HUES6 (cell line): ENCODE measurements around the gene GNB4.

Source experiments
- H3K27ac ChIP-seq: 2 replicates; pipeline ENCODE4 v1.7.0; 2013; ENCODE audit warnings: low read depth, mild to moderate bottlenecking, low read length, inconsistent platforms
- H3K27me3 ChIP-seq: 2 replicates; pipeline ENCODE4 v1.6.1; 2013; ENCODE audit warnings: low read length; ENCODE audit not compliant: control insufficient read depth, insufficient read depth
- H3K36me3 ChIP-seq: 2 replicates; pipeline ENCODE4 v1.6.1; 2013; ENCODE audit warnings: low read length; ENCODE audit not compliant: control insufficient read depth, insufficient read depth
- H3K4me1 ChIP-seq: 2 replicates; pipeline ENCODE4 v1.6.1; 2013; ENCODE audit warnings: low read length; ENCODE audit not compliant: control insufficient read depth, insufficient read depth
- H3K4me3 ChIP-seq: 2 replicates; pipeline ENCODE4 v1.5.1; 2013; ENCODE audit warnings: low read depth, low read length
- H3K9ac ChIP-seq: one replicate; pipeline ENCODE4 v1.6.1; 2013; ENCODE audit warnings: mild to moderate bottlenecking, low read length
- H3K9me3 ChIP-seq: 2 replicates; pipeline ENCODE4 v1.6.1; 2013; ENCODE audit warnings: low read depth, low read length; ENCODE audit not compliant: control insufficient read depth, insufficient read depth

GNB4 gene

DNA sequence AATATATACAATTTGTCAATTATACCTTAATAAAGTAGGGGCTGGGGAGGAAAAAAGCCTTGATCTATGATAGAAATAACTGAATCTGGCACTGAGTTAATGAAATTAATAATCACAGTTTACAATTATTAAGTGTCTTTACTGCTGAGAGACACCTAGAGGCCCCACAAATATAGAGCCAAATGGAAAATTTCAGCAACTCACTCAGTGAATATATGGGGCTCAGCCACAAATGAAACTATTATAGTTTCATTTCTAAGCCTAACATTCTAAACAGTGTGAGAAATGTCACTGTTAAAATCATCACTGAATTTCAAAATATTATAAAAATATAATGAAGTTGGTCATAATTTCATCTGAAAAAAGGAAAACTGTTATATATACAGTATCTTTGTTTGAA is 40.3 kb downstream of the GNB4 start:
- Histone ChIP-seq H3K9ac (no peak overlapping the region), H3K4me1 (no peaks in the 10 kb centered on the region), H3K36me3 (peaks cover 16% of the 10 kb centered on the region)

DNA sequence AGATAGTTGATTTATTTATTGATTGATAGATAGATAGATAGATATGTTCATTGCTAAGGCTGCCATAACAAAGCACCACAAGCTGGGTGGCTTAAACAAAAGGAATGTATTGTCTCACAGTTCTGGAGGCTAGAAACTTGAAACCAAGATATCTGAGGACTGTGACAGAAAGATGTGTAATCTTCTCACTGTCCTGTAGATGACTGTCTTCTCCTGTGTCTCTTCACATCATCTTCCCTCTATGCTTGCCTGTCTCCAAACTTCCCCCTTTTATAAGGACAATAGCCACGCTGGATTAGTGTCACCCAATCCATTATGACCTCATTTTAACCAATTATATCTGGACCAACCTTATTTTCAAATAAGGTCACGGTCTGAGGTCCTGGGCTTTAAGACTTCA is 40.9 kb downstream of the GNB4 start:
- H3K27ac ChIP-seq = no peak overlapping the region
- no peaks in the 10 kb centered on the region; the same call in 1 of the 2 replicates for H3K4me1 ChIP-seq
- H3K9me3 ChIP-seq = no peaks in the 10 kb centered on the region
- no peak overlapping the region for H3K4me3 ChIP-seq
- H3K36me3 ChIP-seq = peaks cover 16% of the 10 kb centered on the region
- H3K27me3 ChIP-seq = no peaks in the 10 kb centered on the region
- H3K9ac ChIP-seq = no peak overlapping the region

More for the DNA sequence above, 40.3 kb downstream of the GNB4 start:
- H3K4me3 ChIP-seq = no peak overlapping the region
- H3K27me3 ChIP-seq = no peaks in the 10 kb centered on the region
- no peaks in the 10 kb centered on the region for H3K9me3 ChIP-seq
- H3K27ac ChIP-seq = no peak overlapping the region

DNA sequence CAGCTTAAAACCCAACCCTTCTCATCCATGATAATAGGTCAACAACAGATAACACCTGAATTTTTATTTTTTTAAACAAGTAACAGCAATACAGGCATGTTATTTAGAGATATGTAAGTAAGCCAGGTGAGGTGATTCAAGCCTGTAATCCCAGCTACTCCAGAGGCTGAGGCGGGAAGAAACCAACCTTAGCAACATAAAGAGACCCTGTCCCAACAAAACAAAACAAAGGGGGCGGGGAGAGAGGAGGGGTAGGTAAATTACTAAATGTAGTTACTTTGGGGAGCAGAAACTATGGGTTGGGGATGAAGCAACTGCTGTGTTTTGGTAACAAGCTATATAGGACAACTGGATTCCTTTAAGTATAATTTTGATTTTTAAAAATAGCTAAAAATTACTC is 47.0 kb downstream of the GNB4 start:
- Histone ChIP-seq H3K4me1 (peaks cover 20% of the 10 kb centered on the region), H3K27me3 (no peaks in the 10 kb centered on the region), H3K4me3 (no peak overlapping the region), H3K36me3 (peaks cover 23% of the 10 kb centered on the region), H3K9me3 (no peaks in the 10 kb centered on the region), H3K27ac (no peak overlapping the region; the same call in 1 of the 2 replicates), H3K9ac (no peak overlapping the region)

DNA sequence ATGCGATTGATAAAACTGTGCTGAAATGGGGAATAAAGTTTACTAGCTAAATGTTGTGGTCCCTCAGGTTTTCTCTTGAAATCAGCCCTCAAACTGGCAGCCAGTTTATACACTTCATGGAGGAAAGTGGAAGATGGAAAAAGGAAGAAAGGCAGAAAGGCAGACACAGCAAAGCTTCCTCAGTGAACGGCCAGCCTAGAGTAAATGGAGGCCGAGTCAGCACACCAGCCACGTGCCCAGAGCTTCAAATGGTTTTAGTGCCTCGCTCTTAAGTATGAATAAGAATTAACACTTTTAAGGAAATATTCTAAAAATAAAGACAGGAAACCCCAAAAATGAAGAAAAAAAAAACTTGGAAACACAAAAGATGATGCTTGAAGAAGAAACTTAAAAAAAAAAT is 48.3 kb downstream of the GNB4 start:
- Histone ChIP-seq H3K9ac (no peak overlapping the region), H3K27me3 (no peaks in the 10 kb centered on the region), H3K4me1 (peaks cover 20% of the 10 kb centered on the region), H3K27ac (no peak overlapping the region), H3K9me3 (no peaks in the 10 kb centered on the region), H3K36me3 (peaks cover 23% of the 10 kb centered on the region), H3K4me3 (no peak overlapping the region)

DNA sequence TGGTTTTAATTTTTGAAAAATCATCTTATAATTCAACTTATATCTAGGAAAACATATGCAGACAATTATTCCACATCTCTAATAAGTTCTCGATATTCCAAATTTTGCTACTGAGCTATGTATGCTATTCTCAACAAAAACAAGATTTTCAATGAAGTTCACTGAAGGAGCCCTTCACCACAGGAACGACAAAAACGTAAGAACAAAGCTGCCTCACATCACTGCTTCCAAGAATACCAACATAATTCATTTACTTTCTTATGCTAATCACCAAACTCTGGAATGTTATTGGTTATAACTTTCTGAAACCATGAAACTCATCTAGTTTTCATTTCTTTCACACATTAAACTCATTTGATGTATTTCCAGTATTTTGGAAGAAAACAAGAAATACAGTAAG is 49.7 kb downstream of the GNB4 start:
- H3K27ac ChIP-seq = no peak overlapping the region
- no peak overlapping the region for H3K9ac ChIP-seq
- H3K4me3 ChIP-seq = no peak overlapping the region
- no peaks in the 10 kb centered on the region for H3K27me3 ChIP-seq
- H3K9me3 ChIP-seq = no peaks in the 10 kb centered on the region
- H3K36me3 ChIP-seq = peaks cover 28% of the 10 kb centered on the region
- H3K4me1 ChIP-seq = peaks cover 20% of the 10 kb centered on the region

DNA sequence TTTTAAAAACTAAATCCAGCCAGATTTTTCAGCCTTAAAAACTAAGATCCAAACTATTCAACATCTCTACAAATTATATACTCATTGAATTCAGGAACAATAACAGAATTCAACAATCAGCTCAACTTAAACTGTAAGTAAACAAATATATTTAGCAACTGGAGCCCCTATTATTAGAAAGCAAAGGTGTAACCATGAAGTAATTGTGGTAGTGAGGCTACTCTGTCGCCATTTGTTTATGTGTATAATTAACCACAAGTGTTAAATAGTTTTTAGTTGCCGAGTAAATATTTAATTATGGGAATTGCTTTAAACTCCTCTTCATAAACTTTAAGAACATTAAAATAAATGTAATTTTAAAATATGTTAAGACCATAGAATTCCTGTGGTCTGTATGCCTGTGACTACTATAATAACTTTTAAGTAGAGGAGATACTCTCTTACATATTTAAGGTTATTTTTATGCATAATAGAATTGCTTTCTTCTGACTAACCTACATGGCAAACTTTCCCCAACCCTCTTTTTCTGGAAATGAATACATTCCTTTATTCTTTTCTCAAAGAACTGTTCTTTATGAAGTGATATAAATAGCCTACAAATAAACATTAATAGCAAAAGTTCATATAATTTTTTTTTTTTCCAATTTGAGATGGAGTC is 52.6 kb downstream of the GNB4 start:
- peaks cover 7% of the 10 kb centered on the region for H3K4me1 ChIP-seq
- H3K4me3 ChIP-seq = no peak overlapping the region
- H3K36me3 ChIP-seq = peaks cover 37% of the 10 kb centered on the region
- no peak overlapping the region for H3K9ac ChIP-seq
- H3K27me3 ChIP-seq = no peaks in the 10 kb centered on the region
- H3K9me3 ChIP-seq = no peaks in the 10 kb centered on the region
- H3K27ac ChIP-seq = no peak overlapping the region

DNA sequence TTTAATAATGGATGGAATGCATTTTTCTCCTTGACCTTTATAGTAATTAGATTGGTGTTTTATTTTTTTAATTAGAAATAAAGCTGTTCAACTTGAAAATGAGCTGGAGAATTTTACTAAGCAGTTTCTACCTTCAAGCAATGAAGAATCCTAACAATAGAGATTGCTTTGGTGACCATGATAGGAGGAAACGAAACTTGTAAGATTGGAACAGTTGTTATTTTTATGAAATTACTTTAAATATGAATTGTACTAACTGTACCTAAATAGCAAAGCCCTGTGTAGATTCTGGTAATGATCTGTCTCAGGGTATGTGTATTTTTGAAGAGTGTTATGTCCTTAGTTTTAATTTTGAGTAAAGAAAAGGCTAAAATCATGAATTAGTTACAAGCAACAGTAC is 59.4 kb downstream of the GNB4 start:
- Histone ChIP-seq H3K27me3 (no peaks in the 10 kb centered on the region), H3K4me3 (no peak overlapping the region), H3K36me3 (peaks cover 51% of the 10 kb centered on the region), H3K4me1 (no peaks in the 10 kb centered on the region), H3K27ac (no peak overlapping the region), H3K9me3 (no peaks in the 10 kb centered on the region), H3K9ac (no peak overlapping the region)

DNA sequence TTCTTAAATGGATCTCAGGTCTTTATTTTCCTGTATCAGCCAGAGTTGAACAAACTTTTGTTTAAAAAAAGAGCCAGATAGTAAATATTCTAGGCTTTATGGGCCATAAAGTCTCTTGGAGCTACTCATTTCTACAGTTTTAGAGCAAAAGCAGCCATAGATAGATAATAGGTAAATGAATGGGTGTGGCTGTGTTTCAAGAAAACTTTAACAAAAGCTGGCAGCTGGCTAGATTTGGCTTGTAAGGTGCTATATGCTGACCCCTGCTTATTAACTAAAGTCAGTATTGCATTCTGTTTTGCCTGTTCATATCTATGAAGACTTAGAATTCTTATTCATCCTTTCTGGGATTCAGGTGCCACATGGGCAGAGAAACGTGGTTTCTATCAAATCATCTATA is 74.8 kb downstream of the GNB4 start:
- Histone ChIP-seq H3K36me3 (peaks cover 44% of the 10 kb centered on the region), H3K27ac (no peak overlapping the region), H3K9ac (no peak overlapping the region), H3K9me3 (no peaks in the 10 kb centered on the region), H3K4me3 (no peak overlapping the region), H3K27me3 (no peaks in the 10 kb centered on the region), H3K4me1 (no peaks in the 10 kb centered on the region)

DNA sequence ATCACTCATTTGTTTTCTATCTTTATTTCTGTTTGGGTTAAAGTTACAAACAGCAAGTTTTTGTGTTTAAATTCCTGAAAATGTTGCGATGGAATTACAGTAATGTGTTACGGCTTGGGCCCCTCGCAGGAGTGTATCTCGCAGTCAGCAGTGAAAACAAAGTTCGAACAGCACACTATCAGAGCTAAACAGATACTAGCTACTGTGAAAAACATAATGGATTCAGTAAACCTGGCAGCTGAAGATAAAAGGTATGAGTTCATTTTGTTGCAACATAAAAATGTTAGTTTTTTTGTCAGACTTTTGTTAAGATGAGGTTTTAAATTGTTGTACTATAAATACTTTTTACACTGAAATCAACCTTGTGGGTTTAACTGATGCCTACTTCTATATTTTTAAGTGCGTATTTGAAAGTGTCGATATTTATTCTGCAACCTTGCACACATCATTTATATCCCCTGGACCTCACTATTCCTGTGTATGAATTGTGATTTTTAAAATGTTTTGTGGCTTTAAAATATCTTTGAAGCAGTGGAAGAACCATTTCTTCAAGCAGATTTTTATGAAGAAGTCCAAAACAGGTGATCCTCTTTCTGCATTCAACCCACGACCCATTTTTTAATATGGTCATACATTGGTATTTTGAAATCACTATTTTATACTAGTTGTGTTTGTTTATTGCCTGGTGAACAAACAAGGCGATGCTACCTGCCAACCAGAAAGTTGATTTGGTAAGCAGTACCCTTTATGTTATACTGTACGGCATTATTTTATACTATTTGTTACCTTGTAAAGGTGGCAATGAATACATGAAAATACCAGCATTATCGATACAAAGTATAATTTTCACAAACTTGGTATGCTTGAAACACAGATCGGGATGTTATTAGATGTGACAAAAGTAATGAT is 75.9 kb downstream of the GNB4 start:
- no peak overlapping the region for H3K9ac ChIP-seq
- H3K27ac ChIP-seq = no peak overlapping the region
- H3K27me3 ChIP-seq = no peaks in the 10 kb centered on the region
- peaks cover 39% of the 10 kb centered on the region for H3K36me3 ChIP-seq
- no peak overlapping the region for H3K4me3 ChIP-seq
- no peaks in the 10 kb centered on the region for H3K9me3 ChIP-seq
- no peaks in the 10 kb centered on the region for H3K4me1 ChIP-seq

DNA sequence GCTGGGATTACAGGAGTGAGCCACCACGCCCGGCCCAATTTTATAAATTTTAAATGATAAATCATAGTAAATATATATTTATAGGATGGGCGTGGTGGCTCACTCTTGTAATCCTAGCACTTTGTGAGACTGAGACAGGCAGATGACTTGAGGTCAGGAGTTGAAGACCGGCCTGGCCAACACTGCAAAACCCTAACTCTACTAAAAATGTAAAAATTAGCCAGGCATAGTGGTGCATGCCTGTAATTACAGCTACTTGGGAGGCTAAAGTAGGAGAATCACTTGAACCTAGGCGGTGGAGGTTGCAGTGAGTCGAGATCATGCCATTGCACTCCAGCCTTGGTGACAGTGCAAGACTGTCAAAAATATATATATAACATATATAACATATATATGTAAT is 77.3 kb downstream of the GNB4 start:
- no peaks in the 10 kb centered on the region for H3K4me1 ChIP-seq
- no peaks in the 10 kb centered on the region for H3K9me3 ChIP-seq
- peaks cover 37% of the 10 kb centered on the region for H3K36me3 ChIP-seq
- no peaks in the 10 kb centered on the region for H3K27me3 ChIP-seq
- H3K9ac ChIP-seq = no peak overlapping the region
- no peak overlapping the region for H3K4me3 ChIP-seq
- H3K27ac ChIP-seq = no peak overlapping the region

DNA sequence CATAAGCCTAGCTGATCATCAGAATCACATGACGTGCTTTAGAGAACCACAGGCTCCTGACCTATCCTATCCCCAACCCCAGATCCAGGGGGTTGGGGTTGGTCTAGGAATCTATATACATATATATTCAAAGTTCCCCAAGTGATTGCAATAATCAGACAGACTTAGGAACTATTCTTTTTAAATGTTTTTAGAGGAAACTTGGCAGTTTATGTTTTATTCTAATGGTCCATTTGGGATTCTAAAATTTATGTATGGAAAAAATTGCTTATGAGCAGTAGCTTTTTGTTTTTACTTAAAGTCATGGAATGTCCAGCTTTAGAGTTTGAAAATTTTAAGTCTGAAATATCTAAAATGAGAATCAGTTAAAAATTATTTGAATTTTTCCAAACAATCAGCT is 81.6 kb downstream of the GNB4 start:
- no peak overlapping the region for H3K9ac ChIP-seq
- no peaks in the 10 kb centered on the region for H3K9me3 ChIP-seq
- no peak overlapping the region for H3K27ac ChIP-seq
- H3K4me3 ChIP-seq = no peak overlapping the region
- H3K36me3 ChIP-seq = peaks cover 36% of the 10 kb centered on the region
- no peaks in the 10 kb centered on the region for H3K27me3 ChIP-seq
- H3K4me1 ChIP-seq = no peaks in the 10 kb centered on the region
